ENCODE results near the gene KATNBL1.

Gene KATNBL1, protein sequence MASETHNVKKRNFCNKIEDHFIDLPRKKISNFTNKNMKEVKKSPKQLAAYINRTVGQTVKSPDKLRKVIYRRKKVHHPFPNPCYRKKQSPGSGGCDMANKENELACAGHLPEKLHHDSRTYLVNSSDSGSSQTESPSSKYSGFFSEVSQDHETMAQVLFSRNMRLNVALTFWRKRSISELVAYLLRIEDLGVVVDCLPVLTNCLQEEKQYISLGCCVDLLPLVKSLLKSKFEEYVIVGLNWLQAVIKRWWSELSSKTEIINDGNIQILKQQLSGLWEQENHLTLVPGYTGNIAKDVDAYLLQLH

DNA sequence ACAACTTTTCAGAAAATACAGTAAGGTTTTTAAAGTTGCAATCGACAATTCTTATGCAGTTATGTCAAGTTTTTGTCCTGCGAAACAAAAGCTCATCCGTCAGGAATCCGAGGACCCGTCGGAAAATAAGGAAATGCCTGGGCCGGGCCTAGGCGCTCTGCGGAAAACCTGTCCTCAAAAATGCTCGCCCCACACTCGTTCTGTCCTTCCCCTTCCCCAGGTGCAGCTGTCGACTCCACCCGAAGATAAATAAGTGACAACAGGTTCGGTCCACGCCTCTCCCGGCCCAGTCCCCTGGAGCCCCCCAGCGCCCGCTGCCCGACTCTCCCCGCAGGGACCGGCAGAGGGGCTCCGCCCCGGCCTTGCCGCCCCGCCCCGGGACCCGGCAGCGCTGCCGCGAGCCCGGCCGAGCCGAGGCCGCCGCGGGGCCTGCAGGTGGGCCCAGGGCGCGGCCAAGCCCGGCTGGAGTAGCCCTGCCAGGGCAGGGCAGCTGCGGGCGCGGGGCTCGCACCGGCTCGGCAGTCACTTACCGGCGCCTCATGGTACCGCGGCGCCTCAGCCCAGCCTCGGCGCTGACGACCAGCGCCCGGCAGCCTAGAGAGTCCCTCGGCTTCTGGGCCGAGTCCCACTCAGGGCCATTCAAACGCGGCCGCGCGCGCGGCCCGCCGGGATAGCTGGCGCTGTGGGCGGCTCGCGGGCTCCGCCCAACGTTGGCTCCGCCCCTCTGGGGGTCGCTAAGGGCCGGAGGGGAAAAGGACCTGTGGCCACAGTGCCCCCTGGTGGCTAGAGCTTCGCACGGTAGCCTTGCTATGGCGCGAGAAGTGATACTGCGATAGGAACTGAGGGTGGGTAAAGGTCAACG lies at the start of gene KATNBL1:
KATNBL1 (minus strand) TSS at position 676 of the 862 bp plus-strand sequence. CDS start 46,420 bp downstream, outside the sequence.
- peak within 1 kb of the TSS; percentile 41 for H2AFZ ChIP-seq (ENCODE audit: low read depth, low read length)
- peaks cover 4% of the 10 kb centered on the region for H3K4me1 ChIP-seq (ENCODE audit: insufficient read depth, low read length)

DNA sequence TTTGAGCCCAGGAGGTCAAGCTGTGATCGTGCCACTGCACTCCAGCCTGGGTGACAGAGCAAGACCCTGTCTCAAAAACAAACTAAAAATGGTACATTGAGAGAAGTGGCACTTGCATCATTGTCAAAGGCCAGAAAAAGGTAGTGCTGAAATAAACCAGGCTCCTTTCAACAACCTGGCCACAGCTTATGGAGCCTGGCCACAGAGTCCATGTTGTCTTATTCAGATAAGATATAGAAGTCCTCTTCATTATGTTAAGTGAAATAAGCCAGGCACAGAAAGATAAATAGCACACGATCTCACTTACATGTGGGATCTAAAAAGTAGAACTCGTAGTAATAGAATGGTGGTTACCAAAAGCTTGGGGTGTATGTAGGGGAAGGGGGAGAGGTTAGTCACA lies 49.7 kb upstream of the KATNBL1 start:
- H3K27me3 ChIP-seq (ENCODE audit: insufficient read depth, low read length): no peaks in the 10 kb centered on the region
- H3K9me3 ChIP-seq (ENCODE audit: low read length): no peaks in the 10 kb centered on the region
- no peak overlapping the region for H2AFZ ChIP-seq (ENCODE audit: low read depth, low read length)
- H3K4me1 ChIP-seq (ENCODE audit: insufficient read depth, low read length): no peaks in the 10 kb centered on the region
- peaks cover 2% of the 10 kb centered on the region for H3K36me3 ChIP-seq (ENCODE audit: insufficient read depth, low read length)
- no peak overlapping the region for H3K4me3 ChIP-seq (ENCODE audit: low read length)

More for the DNA sequence above, at the start of gene KATNBL1:
- Histone ChIP-seq H3K36me3 (ENCODE audit: insufficient read depth, low read length) (peaks cover 11% of the 10 kb centered on the region), H3K4me3 (ENCODE audit: low read length) (peak within 1 kb of the TSS; percentile 88), H3K27me3 (ENCODE audit: insufficient read depth, low read length) (peaks cover 6% of the 10 kb centered on the region), H3K9me3 (ENCODE audit: low read length) (no peaks in the 10 kb centered on the region)

DNA sequence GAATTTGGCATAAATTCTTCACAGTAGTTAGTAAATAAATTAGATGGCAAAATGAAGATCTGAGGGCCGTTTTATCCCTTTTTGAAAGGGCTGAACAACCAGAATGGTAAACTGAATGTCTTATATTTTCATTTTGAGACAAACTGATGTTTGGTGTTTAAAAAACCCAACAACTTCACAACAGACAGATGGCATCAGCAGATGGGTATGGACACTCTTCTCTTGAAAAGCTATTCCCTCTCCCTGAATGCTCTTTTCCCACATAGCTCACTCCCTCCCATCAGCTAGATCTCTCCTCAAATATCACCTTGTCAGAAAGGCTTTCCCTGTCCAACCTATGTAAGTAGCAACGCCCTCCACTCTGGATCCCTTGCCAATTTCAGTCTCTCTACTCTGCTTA lies 48.3 kb upstream of the KATNBL1 start:
- Histone ChIP-seq H3K36me3 (ENCODE audit: insufficient read depth, low read length) (peaks cover 11% of the 10 kb centered on the region), H3K9me3 (ENCODE audit: low read length) (no peaks in the 10 kb centered on the region), H3K4me1 (ENCODE audit: insufficient read depth, low read length) (no peaks in the 10 kb centered on the region), H3K27me3 (ENCODE audit: insufficient read depth, low read length) (no peaks in the 10 kb centered on the region), H3K4me3 (ENCODE audit: low read length) (no peak overlapping the region), H2AFZ (ENCODE audit: low read depth, low read length) (no peak overlapping the region)

DNA sequence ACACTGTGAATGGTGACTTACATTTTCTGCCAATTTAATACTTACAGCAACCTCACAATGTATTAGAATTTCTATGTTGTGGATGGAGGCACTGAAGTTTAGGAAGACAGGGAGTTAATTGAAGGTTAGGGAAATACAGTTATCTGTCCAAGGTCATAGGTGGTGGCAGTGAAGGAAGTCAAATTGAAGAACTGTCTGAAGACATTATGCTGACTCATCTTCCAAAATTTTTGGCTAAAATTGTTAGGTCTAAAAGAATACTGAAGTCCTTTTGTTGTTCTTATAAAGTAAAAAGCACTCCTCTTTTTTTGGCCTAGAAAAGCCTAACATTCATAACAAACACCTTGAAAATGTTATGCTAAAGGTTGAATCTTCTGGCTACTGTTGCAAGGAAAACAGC lies 42.6 kb upstream of the KATNBL1 start:
- no peak overlapping the region for H2AFZ ChIP-seq (ENCODE audit: low read depth, low read length)
- H3K36me3 ChIP-seq (ENCODE audit: insufficient read depth, low read length): peaks cover 8% of the 10 kb centered on the region
- no peak overlapping the region for H3K4me3 ChIP-seq (ENCODE audit: low read length)

DNA sequence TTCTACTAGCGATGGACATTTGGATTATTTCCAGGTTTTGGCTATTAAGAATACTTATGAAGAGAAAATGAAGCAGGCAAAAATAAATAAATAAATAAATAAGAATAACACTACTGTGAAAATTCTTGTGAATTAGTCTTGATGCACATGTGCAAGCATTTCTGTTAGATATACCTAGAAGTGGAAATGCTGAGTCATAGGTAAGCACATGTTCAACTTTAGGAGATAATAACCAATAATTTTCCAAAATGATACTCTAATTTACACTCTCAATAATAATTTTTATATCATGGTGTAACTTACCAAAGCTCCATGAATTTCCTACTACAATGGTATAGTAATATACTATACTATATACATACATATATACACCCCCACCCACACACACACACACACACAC lies 38.3 kb upstream of the KATNBL1 start:
- H3K27me3 ChIP-seq (ENCODE audit: insufficient read depth, low read length): no peaks in the 10 kb centered on the region
- no peak overlapping the region for H2AFZ ChIP-seq (ENCODE audit: low read depth, low read length)
- peaks cover 2% of the 10 kb centered on the region for H3K36me3 ChIP-seq (ENCODE audit: insufficient read depth, low read length)
- no peak overlapping the region for H3K4me3 ChIP-seq (ENCODE audit: low read length)
- no peaks in the 10 kb centered on the region for H3K9me3 ChIP-seq (ENCODE audit: low read length)
- no peaks in the 10 kb centered on the region for H3K4me1 ChIP-seq (ENCODE audit: insufficient read depth, low read length)

More for the DNA sequence above, 42.6 kb upstream of the KATNBL1 start:
- Histone ChIP-seq H3K27me3 (ENCODE audit: insufficient read depth, low read length) (no peaks in the 10 kb centered on the region), H3K4me1 (ENCODE audit: insufficient read depth, low read length) (no peaks in the 10 kb centered on the region), H3K9me3 (ENCODE audit: low read length) (no peaks in the 10 kb centered on the region)

DNA sequence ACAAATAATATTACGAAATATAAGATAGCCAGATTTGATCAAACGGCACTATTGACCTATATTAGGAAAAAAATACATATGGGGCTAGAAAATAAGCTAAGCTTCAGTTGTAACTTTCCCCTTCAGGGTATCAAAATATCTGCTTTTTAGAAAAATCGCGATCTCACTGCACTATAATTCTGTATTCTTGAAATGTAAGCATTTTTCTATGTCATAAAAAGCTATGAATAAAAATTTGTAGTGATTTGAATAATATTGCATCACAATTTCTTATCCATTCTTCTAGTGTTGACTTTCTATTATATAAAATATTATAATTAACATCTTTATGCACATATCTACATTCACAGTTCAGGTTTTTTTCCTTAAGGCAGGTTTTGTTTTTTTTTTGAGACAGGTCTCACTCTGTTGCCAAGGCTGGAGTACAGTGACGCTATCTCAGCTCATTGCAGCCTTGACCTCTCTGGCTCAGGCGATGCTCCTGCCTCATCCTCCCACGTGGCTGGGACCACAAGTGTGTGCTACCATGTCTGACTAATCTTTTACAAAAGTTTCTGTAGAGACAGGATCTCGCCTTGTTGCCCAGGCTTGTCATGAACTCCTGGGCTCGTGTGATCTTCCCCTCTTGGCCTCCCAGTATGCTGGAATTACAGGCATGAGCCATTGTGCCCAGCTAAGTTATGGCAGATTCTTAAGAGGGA lies 36.5 kb upstream of the KATNBL1 start:
- Histone ChIP-seq H3K9me3 (ENCODE audit: low read length) (no peaks in the 10 kb centered on the region), H3K27me3 (ENCODE audit: insufficient read depth, low read length) (no peaks in the 10 kb centered on the region), H2AFZ (ENCODE audit: low read depth, low read length) (no peak overlapping the region), H3K4me1 (ENCODE audit: insufficient read depth, low read length) (no peaks in the 10 kb centered on the region), H3K36me3 (ENCODE audit: insufficient read depth, low read length) (peaks cover 2% of the 10 kb centered on the region), H3K4me3 (ENCODE audit: low read length) (no peak overlapping the region)

DNA sequence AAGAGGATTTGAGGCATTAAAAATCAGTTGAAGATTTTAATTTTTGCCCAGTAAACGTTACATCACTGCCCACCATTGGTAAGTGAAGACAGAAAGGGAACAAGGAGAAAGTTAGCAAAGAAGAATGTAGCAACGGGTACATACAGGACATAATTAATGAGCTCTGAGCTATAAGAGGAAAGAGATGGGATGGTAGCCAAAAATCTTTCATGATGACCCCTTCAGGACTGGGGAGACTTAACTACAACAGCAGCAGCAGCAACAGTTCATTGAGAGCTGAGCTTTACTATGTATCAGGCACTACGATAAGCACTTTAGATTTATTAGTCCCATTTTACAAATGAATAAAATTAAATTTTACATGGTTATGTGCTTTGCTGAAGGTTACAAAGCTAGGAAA lies 33.3 kb upstream of the KATNBL1 start:
- no peak overlapping the region for H3K4me3 ChIP-seq (ENCODE audit: low read length)
- no peaks in the 10 kb centered on the region for H3K9me3 ChIP-seq (ENCODE audit: low read length)
- H3K36me3 ChIP-seq (ENCODE audit: insufficient read depth, low read length): peaks cover 2% of the 10 kb centered on the region
- H3K27me3 ChIP-seq (ENCODE audit: insufficient read depth, low read length): no peaks in the 10 kb centered on the region
- no peak overlapping the region for H2AFZ ChIP-seq (ENCODE audit: low read depth, low read length)
- peaks cover 5% of the 10 kb centered on the region for H3K4me1 ChIP-seq (ENCODE audit: insufficient read depth, low read length)

DNA sequence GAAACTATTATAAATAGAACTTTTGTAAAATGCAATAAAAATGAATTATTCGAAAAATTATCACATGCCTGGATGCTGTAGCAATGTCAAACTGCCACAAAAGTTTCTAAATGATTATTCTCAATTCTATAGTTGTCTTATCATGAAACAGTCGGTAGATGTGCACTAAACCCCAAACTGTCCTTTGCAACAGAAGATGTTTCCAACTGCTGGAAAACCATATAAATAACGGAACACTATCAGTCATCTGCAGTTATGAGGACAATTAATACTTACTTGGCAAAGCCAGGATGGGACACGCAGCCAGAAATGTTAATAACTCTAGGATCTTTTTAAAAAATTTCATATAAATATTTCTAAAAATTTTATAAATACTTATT lies 32.4 kb upstream of the KATNBL1 start:
- no peak overlapping the region for H3K4me3 ChIP-seq (ENCODE audit: low read length)
- H3K9me3 ChIP-seq (ENCODE audit: low read length): no peaks in the 10 kb centered on the region
- peaks cover 2% of the 10 kb centered on the region for H3K36me3 ChIP-seq (ENCODE audit: insufficient read depth, low read length)
- H3K4me1 ChIP-seq (ENCODE audit: insufficient read depth, low read length): peaks cover 5% of the 10 kb centered on the region
- no peaks in the 10 kb centered on the region for H3K27me3 ChIP-seq (ENCODE audit: insufficient read depth, low read length)
- no peak overlapping the region for H2AFZ ChIP-seq (ENCODE audit: low read depth, low read length)

DNA sequence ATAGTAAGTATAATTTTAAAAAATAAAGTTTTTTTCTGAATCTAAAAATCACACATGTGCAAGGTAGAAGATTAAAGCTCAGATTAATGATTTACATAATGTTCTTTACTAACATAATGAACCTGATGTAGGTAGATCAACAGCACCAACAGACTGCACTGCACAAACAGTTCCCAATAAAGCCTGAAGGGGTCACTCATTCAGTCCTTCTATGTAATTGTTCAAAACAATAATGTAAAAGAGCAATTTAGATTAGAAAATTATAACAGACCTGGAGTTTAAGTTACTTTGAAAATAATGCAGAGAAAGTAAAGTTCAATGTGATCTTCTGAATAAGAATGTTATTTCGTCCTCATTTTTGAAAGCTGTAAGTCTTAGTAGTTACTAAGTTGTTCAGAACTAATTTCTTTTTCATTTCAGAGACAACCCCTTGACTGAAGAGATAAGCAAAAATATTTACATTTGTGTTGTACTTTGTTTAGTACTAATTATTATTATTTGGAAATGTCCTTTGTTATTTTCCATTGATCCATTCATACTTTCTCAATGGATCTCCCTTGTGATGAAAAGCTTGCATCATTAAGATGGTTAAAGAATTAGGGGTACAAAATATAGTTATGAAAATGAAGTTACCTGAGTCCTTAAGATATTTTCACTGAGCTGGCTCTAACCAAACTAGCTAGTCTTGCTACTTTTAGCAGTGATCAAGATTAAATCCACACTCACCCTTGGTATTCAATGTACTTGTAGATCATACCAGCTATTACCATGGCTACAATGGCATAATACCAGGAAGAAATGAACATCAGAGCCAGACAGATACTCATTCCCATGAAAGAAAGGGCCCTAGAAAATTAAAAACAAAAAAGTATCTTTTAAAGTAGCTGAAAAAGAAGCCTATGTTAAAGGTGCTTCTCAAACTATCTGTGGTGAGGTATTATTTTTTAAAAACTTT lies 31.8 kb upstream of the KATNBL1 start:
- peaks cover 5% of the 10 kb centered on the region for H3K4me1 ChIP-seq (ENCODE audit: insufficient read depth, low read length)
- H3K9me3 ChIP-seq (ENCODE audit: low read length): no peaks in the 10 kb centered on the region
- H3K36me3 ChIP-seq (ENCODE audit: insufficient read depth, low read length): peaks cover 2% of the 10 kb centered on the region

DNA sequence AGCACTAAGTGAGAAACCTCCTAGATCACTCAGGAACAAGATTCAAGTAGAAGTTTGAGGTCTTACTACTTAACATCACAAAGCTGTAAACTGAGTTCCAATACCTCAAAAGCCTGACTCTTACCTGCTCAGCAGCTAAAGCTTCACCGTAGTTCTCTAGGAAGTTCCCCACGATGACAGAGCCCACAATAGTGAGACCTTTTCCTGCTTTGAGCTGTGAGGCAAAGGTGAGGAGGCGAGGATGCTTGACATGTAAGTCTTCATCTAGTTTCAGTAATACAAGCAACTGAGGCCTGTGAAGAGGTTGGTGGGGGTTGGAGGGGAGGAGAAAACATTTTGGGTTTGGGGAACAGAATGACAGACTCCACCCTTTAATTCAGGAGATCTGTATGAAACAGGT lies 30.6 kb upstream of the KATNBL1 start:
- Histone ChIP-seq H3K36me3 (ENCODE audit: insufficient read depth, low read length) (peaks cover 7% of the 10 kb centered on the region), H3K4me3 (ENCODE audit: low read length) (no peak overlapping the region), H3K27me3 (ENCODE audit: insufficient read depth, low read length) (no peaks in the 10 kb centered on the region), H3K4me1 (ENCODE audit: insufficient read depth, low read length) (peaks cover 5% of the 10 kb centered on the region), H3K9me3 (ENCODE audit: low read length) (no peaks in the 10 kb centered on the region), H2AFZ (ENCODE audit: low read depth, low read length) (no peak overlapping the region)

More for the DNA sequence above, 31.8 kb upstream of the KATNBL1 start:
- Histone ChIP-seq H2AFZ (ENCODE audit: low read depth, low read length) (no peak overlapping the region), H3K27me3 (ENCODE audit: insufficient read depth, low read length) (no peaks in the 10 kb centered on the region), H3K4me3 (ENCODE audit: low read length) (no peak overlapping the region)

DNA sequence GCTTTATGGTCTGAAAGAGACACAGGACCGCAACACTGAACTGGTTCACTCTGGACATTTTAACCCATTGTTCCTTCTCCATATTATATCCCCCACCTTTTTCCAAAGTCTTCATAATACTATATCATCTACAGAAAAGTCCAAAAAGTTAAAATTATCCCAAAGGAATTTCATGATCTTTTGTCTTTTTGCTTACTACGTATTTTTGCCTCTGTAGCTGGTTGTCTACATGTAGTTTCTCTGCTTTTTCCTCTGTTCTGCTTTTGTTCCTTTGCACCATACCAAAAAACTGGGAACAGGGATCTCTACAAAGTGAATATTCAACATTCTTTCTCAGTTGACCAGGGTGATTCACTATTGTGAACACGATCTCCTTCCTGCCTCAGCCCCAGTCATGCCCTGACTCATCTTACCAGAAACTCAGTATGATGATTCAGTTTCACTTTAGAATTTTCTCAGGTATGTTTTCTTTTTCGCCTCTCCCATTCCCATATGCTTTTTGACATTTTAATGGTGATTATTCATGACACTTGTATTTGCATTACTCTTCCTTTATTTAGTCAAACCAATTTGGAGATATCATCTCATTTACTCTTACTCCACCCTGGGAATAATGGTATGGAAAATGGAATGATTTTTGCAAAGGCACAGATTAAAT lies 29.4 kb upstream of the KATNBL1 start:
- Histone ChIP-seq H3K36me3 (ENCODE audit: insufficient read depth, low read length) (peaks cover 10% of the 10 kb centered on the region), H3K4me1 (ENCODE audit: insufficient read depth, low read length) (peaks cover 5% of the 10 kb centered on the region), H3K27me3 (ENCODE audit: insufficient read depth, low read length) (no peaks in the 10 kb centered on the region), H3K9me3 (ENCODE audit: low read length) (no peaks in the 10 kb centered on the region), H3K4me3 (ENCODE audit: low read length) (no peak overlapping the region), H2AFZ (ENCODE audit: low read depth, low read length) (no peak overlapping the region)

DNA sequence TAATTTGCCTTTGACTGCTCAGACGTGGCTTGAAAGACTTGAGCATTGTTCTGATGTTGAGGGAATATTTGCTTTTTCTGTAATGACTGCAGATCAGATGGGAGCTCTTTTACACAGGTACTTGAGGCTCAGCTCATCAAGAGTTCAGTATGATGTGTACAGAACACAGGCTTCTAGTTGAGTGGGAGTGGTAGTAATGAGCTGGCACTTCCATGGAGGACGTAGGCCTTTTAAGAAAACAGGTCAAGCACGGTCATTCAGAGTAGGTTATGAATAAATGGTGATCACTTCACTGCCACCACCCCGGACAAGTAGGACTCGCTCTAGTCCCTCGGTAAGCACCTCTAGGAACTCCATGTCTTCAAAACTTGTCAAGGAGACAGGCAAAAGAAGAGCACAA lies 23.7 kb upstream of the KATNBL1 start:
- no peaks in the 10 kb centered on the region for H3K4me1 ChIP-seq (ENCODE audit: insufficient read depth, low read length)
- H3K36me3 ChIP-seq (ENCODE audit: insufficient read depth, low read length): peaks cover 27% of the 10 kb centered on the region
- H2AFZ ChIP-seq (ENCODE audit: low read depth, low read length): no peak overlapping the region
- no peak overlapping the region for H3K4me3 ChIP-seq (ENCODE audit: low read length)
- H3K27me3 ChIP-seq (ENCODE audit: insufficient read depth, low read length): no peaks in the 10 kb centered on the region
- H3K9me3 ChIP-seq (ENCODE audit: low read length): no peaks in the 10 kb centered on the region

Data from neuron (in vitro differentiated cells).